Stimulated activated CD4-positive, alpha-beta T cell treated with anti-CD3 and anti-CD28 coated beads, Interleukin-4, amount 100 ng/mL, for 48 hours (primary cell): ENCODE data around the gene LANCL2.
A peak's percentile ranks its signal among the peaks of the same experiment; 100 is the strongest.
"Not testable (repeated sequence)": the region's sequence is repeated elsewhere in the genome, so short reads cannot be mapped to it uniquely, and the experiment has no call there.

Experiments used
- DNase-seq, 2 donors: peaks; one replicate each; pipeline ENCODE4 v3.0.0-alpha.2; 2020; ENCODE audit warnings: low read depth in 2 of 2

Gene LANCL2

GRCh38 chr7:55402506-55402905 is 37.4 kb downstream of the LANCL2 start:
- DNase-seq: not testable (repeated sequence)

DNA sequence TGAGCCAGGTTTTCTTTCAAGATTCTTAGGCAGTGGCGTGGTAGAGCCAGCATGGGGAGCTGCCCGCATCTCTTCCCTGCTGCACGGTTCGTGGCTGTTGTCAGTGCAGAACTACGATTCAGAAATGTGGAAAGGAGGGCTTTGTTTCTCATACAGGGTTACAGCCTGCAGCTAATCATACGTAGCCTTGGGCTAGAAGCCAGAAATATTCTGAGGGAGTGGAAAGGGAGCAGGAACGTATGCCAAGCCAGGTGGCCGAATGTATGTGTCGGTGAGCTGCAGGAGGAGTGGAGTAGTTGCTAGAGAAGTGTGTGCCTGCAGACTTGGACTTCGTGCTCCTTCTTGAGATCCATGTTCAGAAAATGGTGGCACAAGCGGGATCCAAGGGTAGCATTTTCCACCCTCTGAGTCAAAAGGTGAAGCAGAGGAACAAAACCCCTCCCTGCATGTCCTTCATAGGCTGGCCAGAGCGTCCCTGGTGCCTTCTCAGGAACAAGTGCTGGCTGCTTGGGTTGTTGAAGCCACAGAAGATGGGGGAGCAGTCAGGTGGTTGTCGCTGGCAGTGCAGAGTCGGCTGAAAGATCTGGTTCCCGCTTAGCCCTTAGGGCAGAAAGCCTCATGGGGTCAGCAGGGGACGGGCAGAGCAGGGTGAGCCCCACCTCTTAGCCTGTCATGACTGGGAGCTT is 40.9 kb downstream of the LANCL2 start:
- no peak for DNase-seq

DNA sequence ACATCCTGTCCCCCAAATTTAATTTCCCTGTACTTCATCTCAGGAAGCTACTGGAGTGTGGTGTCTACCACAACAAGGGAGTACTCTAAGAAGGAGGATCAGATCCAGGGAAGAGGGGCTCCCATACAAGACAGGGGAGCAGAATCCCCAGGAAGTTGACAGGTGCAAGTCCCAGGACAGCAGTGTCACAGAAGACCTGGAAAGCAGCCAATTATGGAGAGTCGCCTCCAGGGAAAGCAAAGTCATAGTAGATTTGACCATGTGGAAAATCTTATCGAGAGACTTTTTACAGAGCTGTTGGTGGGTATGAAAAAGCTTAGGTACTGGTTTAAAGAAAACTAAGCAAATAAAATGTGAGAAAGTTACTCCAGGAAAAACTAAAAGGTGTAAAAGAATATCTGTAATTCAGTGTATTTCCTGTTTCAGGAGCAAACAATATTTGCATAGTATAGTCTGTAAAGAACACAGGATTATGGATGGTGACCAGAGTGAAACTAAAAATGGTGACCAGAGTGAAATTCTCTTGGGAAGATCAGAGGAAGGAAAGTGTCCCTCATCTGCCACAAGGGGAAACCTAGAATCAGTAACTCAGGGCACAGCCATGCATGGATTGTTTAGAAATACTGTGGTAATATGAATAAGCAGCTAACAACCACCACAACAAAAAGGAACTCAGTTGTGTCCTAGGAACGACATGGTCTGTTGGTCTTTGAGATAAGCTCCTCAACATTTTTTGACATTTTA is 44.5 kb downstream of the LANCL2 start:
- no peak for DNase-seq

GRCh38 chr7:55410667-55411239 is 45.6 kb downstream of the LANCL2 start:
- DNase-seq: no peak

DNA sequence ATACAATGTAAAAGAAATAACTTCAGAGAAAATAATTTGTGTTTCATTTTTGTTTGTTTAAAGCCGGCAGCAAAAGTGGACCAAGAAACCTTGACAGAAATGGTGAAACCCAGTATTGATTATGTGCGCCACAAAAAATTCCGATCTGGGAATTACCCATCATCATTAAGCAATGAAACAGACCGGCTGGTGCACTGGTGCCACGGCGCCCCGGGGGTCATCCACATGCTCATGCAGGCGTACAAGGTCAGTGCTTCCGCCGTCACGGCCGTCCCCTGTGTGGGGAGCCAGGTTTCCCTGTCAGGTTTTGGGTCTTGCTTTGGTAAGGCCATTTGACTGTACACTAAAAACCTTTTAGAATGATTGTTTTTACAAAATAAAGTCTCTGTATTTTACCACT is 46.7 kb downstream of the LANCL2 start:
- DNase-seq: no peak

DNA sequence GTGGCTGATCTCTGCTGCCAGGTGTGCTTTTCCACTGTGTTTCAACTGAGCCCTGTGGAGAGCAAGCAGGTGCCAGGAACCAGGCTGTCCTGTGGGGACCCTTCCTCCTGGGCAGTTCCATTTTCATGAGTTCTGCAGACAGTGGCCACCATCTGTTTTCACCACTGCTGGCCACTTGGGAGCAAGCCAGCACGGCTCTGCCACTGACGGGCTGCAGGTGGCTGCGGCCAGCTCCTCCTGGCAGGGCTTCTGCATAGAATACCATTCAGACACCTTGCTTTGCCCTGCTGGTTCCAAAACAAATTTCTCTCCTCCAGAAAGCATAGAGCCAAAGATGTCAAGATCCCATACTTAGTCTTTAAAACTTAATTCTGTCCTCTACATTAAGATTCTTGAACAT is 48.3 kb downstream of the LANCL2 start:
- no peak for DNase-seq

DNA sequence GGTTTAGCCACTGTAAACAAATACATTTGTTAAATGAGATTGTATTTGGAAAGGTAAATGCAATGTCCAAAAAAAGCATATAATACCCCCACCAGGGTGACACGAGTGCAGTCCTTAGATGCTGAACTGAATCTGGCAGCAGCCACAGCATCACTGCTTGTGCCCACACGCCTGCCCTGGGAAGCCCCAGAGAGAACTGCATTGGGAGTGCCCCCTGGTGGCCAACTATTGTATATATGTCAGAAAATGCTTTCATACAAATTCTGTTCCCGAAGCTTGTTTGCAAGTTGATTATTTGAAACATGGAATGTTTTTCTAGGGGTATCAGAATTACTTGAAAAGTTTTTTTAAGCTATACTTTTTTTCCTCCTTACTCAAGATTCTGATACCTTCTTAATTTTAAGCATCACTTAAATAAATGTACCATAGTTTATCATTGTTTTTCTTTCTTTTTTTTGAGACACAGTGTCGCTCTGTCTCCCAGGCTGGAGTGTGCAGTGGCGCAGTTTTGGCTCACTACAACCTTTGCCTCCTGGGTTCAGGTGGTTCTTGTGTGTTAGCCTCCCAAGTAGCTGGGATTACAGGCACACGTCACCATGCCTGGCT is 50.1 kb downstream of the LANCL2 start:
- peak; percentile 78 to 84 for DNase-seq

DNA sequence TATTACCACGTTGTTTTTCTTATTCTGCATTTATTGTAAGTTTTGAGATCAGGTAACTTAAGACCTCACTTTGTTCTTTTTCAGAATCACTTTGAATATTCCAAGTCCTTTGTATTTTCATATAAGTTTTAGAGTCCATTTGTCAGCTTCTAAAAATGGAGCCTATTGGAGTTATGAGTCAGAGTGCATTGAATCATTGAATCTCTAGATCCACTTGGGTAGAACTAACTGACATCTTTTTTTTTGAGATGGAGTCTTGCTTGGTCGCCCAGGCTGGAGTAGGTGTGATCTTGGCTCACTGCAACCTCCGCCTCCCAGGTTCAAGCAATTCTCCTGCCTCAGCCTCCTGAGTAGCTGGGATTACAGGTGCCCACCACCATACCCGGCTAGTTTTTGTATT is 52.3 kb downstream of the LANCL2 start:
- DNase-seq: not testable (repeated sequence)

- DNase-seq: no peak
Measured at GRCh38 chr7:55420530-55420929, 55.4 kb downstream of the LANCL2 start.

DNA sequence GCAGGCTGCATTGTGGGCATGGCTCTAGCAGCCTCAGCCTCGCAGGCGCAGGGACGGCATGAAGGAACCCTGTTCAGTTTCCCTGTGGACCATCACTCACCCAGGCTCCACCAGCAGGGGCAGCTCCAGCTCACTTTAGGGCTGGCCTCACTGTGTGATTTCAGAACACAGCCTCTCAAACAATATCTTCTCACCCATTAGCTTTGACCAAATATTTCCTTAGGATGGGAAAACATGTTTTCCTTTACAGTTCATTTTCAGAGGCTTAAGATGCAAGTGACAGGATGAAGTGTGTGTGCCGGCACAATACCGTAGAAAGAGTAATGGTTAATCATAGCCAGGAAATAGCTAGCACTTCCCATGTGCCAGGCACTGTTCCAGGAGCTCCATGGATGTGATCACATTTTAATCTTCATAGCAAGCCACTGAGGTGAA is 58.2 kb downstream of the LANCL2 start:
- no peak for DNase-seq

GRCh38 chr7:55423891-55424290 is 58.8 kb downstream of the LANCL2 start:
- DNase-seq: no peak

GRCh38 chr7:55425141-55425752 is 60.1 kb downstream of the LANCL2 start:
- no peak for DNase-seq

GRCh38 chr7:55426676-55427075 is 61.5 kb downstream of the LANCL2 start:
- DNase-seq: no peak

- DNase-seq: no peak
Measured at GRCh38 chr7:55427342-55427741, 62.2 kb downstream of the LANCL2 start.

- DNase-seq: no peak
Measured at GRCh38 chr7:55427800-55428199, 62.7 kb downstream of the LANCL2 start.

DNA sequence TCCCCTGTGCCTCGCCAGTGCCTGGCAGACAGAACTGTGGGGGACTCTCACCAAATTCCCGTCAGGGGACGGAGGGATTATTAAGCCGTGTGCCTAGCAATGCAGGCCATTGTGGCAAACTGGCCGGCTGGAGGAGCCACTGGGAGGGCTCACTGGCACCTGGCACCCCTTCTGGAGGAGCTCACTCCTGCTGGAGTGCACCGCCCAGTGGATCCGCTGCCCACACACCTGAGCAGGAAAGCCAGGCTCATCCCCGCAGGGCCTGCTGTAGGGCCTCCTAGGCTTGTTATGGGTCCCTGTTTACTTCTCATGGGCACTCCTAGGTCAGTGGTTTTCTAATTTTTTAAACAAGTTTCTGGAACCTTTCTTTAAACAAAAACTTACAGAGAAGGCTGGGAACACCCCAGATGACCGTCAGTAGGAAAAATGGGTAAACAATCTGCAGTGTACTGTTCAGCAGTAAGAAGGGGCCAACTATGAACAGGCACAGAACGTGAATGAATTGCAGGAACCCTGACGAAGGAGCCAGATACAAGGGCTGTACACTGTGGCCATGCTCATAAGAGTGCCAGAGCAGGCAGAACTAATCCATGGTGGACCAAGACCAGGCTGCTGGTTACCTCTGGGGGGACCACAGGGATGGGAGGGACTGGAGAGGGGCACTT is 64.8 kb downstream of the LANCL2 start:
- DNase-seq: no peak

- DNase-seq: no peak
Measured at GRCh38 chr7:55431898-55432297, 66.8 kb downstream of the LANCL2 start.

GRCh38 chr7:55432506-55432905 is 67.4 kb downstream of the LANCL2 start:
- no peak for DNase-seq

GRCh38 chr7:55432939-55433784 is 68.0 kb downstream of the LANCL2 start:
- DNase-seq: no peak

- DNase-seq: no peak
Measured at GRCh38 chr7:55435466-55435865, 70.3 kb downstream of the LANCL2 start.

GRCh38 chr7:55436457-55436856 is 71.3 kb downstream of the LANCL2 start:
- no peak for DNase-seq
